ENCODE measurements around the gene CAMTA1.

Gene CAMTA1

DNA sequence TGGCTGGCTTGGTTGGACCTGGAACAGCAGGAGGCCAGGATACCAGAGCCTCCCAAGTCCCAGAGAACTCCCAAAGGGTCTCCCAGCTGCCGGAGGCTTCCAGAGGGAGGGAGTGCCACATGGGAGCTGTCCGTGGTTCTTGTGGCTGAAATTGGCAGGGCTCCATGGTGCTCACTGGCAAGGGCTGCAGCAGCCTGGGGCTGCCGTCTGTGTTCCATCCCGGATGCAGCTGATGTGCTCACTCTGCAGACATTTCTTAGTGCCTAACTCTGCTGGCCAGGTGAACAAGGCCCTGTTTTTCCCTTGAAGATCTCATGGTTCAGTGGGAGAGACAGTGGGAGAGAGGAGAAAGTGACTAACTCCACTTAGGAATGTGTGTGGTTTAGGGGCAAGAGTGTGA lies 261.1 kb downstream of the CAMTA1 start:
- Mint-ChIP-seq H3K4me3 (no peak overlapping the region), H3K36me3 (ENCODE audit: low read depth) (no peaks in the 10 kb centered on the region), H3K4me1 (ENCODE audit: low read depth) (no peaks in the 10 kb centered on the region), H3K27me3 (peaks cover 3% of the 10 kb centered on the region), H3K9me3 (no peaks in the 10 kb centered on the region), H3K27ac (no peak overlapping the region)
- no peak for DNase-seq

DNA sequence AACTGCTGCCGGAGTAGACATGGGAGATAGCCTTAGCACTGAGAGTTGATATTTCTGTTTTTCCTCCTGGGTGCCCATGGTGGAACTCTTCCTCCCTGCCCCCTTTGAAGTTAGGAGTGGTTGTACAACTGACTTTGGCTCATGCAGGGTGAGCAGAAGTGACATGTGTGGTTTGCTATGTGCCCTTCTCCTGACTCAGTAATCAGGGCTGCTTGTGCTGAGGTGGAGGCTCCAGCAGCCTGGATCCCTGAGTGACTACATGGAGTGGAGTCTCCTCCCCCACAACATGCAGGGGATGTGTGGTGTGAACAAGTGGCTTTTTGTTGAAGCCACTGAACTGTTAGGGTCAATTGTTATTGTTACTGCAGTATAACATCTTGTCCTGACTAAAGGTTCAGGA lies 261.6 kb downstream of the CAMTA1 start:
- peaks cover 3% of the 10 kb centered on the region for H3K27me3 Mint-ChIP-seq
- no peak overlapping the region for H3K27ac Mint-ChIP-seq
- no peaks in the 10 kb centered on the region for H3K36me3 Mint-ChIP-seq (ENCODE audit: low read depth)
- no peak overlapping the region for H3K4me3 Mint-ChIP-seq
- no peak for DNase-seq
- H3K4me1 Mint-ChIP-seq (ENCODE audit: low read depth), result no peaks in the 10 kb centered on the region
- no peaks in the 10 kb centered on the region for H3K9me3 Mint-ChIP-seq

DNA sequence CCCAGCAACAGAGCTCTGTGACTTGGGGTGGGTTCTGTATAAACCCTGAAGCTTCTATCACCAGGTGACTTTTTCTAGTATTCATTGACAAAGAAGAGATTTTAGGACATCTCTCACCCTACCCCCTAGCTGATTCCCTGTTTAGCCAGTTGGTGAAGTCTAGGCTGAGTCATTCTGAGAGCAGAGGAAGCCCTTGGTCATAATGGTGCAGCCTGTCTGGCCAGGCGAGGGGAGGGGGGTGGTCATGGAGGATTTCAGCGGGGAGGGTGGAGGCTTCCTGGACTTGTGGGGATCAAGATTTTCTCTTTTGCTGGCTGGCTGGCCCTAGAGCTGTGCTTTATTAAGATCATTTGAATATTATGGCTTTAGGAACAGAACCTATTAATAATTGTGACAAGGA lies 262.6 kb downstream of the CAMTA1 start:
- Mint-ChIP-seq H3K4me1 (ENCODE audit: low read depth) (no peaks in the 10 kb centered on the region), H3K36me3 (ENCODE audit: low read depth) (no peaks in the 10 kb centered on the region), H3K4me3 (no peak overlapping the region), H3K27me3 (peaks cover 8% of the 10 kb centered on the region), H3K27ac (no peak overlapping the region), H3K9me3 (no peaks in the 10 kb centered on the region)
- no peak for DNase-seq

- H3K4me1 Mint-ChIP-seq (ENCODE audit: low read depth), result no peaks in the 10 kb centered on the region
- H3K27me3 Mint-ChIP-seq, result peaks cover 8% of the 10 kb centered on the region
- no peak overlapping the region for H3K4me3 Mint-ChIP-seq
- H3K9me3 Mint-ChIP-seq, result no peaks in the 10 kb centered on the region
- H3K27ac Mint-ChIP-seq, result no peak overlapping the region
- no peak for DNase-seq
- H3K36me3 Mint-ChIP-seq (ENCODE audit: low read depth), result no peaks in the 10 kb centered on the region
Observed at GRCh38 chr1:7048395-7048794, 263.1 kb downstream of the CAMTA1 start.

DNA sequence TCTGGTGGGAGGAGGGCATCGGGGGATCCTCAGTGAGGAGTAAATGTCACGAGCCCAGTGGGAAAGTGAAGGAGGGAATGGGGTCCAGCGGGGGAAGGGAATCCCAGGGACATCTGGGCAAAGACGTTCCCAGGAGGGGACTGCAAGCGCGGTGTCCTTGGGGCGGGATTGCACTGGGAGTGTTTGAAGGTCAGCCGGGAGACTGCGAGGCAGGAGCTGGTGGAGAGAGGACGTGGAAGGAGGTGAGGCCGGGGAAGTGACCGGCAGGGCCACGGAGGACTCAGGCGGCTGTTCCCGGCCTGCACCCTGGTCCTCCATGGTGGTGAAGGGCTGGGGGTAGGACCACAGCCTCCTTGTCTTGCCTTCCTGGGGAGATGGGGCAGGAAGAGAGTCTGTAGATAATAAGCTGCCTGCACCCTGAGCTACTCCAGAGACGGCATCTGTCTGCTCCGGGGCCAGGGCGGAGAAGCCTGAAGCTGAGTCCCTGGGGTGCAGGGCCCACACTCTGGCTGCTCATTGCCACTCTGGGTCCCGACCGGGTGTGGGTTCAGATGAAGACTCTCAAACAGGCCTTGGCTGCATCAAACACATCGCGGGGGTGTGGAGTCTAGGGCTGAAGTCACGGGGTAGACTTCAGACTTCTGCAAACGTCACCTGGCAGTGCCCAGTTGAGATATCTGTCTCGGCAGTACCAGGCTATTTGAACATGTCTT lies 264.8 kb downstream of the CAMTA1 start:
- no peaks in the 10 kb centered on the region for H3K36me3 Mint-ChIP-seq (ENCODE audit: low read depth)

DNA sequence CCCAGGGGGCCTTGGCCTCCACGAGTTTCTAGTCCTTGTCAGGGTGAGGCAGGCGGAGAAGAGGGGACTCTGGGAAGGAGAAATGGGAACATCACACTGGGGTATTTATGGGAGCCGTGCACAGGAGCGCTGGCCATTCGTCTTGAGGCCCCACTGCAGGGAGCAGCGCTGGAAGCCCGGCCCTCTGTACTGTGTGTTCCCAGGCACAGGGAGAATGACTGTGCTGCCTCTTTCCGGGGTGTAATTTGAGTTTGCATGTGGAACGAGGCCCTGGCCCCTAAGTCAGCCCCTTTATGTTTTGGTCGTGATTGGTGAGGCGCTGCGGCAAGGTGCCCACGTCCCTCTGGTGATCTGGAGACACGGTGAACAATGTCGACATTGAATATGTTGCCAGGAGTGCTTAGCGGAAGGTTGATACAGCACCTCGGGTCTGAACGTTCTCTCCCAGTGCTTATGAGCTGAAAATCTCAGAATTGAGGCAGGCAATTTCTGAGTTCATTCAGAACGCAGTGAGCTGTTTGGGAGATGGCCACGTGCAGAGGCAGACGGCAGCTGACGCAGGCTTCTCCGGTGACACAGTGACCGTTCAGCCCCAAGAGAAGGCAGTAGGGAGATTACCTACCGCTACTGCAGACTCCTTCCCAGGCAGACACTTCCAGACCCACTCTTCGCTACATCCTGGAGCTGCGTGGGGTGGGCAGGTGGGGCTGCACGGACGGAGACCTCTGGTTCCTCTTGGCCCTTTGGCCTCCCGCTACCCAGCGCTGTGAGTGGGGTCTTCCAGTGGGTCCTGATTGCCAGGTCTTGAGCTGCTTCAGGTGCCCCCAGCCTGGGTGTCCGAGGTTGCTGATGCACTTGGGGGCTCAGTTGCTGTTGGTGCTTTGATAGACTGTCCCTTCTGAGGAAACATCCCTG lies 265.8 kb downstream of the CAMTA1 start:
- DNase-seq, result no peak
- peaks cover 4% of the 10 kb centered on the region for H3K27me3 Mint-ChIP-seq
- no peaks in the 10 kb centered on the region for H3K4me1 Mint-ChIP-seq (ENCODE audit: low read depth)
- H3K27ac Mint-ChIP-seq, result no peak overlapping the region
- H3K4me3 Mint-ChIP-seq, result no peak overlapping the region
- H3K36me3 Mint-ChIP-seq (ENCODE audit: low read depth), result no peaks in the 10 kb centered on the region
- H3K9me3 Mint-ChIP-seq, result no peaks in the 10 kb centered on the region

More for the DNA sequence above, 264.8 kb downstream of the CAMTA1 start:
- DNase-seq, result no peak
- Mint-ChIP-seq H3K9me3 (no peaks in the 10 kb centered on the region), H3K4me3 (no peak overlapping the region), H3K4me1 (ENCODE audit: low read depth) (no peaks in the 10 kb centered on the region), H3K27me3 (peaks cover 7% of the 10 kb centered on the region), H3K27ac (no peak overlapping the region)

- no peak overlapping the region for H3K4me3 Mint-ChIP-seq
- H3K27me3 Mint-ChIP-seq, result peaks cover 4% of the 10 kb centered on the region
- DNase-seq, result no peak
- no peaks in the 10 kb centered on the region for H3K4me1 Mint-ChIP-seq (ENCODE audit: low read depth)
- no peak overlapping the region for H3K27ac Mint-ChIP-seq
- no peaks in the 10 kb centered on the region for H3K9me3 Mint-ChIP-seq
- no peaks in the 10 kb centered on the region for H3K36me3 Mint-ChIP-seq (ENCODE audit: low read depth)
Observed at GRCh38 chr1:7052701-7053100, 267.4 kb downstream of the CAMTA1 start.

GRCh38 chr1:7060745-7061144 lies 275.5 kb downstream of the CAMTA1 start:
- Mint-ChIP-seq H3K27me3 (peaks cover 14% of the 10 kb centered on the region), H3K4me3 (no peak overlapping the region), H3K36me3 (ENCODE audit: low read depth) (no peaks in the 10 kb centered on the region), H3K4me1 (ENCODE audit: low read depth) (no peaks in the 10 kb centered on the region), H3K27ac (no peak overlapping the region), H3K9me3 (no peaks in the 10 kb centered on the region)
- no peak for DNase-seq

DNA sequence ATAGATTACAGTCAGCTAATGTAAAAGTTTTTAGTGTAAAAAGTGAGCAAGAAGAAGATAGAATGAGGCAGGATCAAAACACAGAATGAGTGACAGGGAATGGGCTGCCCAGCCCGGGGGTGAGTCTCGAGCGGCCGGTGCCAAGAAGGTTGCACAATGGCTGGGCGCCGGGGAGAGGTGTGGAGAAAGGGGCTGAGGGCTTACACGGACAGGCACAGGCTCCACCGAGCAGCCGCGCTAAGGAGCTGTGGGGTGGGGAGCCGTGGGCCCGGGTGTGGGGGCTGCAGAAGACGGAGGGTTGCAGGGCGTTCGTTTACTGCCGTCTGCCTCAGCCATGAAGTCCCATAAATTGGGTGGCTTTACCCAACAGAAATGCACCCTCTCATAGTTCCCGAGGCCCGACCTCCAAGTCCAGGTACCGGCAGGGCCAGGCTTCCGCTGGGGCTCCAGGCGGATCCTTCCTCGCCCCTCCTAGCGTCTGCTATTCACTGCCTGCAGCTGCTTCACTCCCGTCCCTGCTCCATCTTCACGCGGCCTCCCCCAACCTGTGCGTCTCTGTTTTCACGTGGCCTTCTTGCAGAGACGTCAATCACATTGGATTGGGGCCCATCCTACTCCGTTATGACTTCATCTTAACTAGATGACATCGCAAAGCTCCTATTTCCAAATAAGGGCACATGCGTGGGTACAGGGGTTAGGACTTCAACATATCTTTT lies 277.2 kb downstream of the CAMTA1 start:
- Mint-ChIP-seq H3K4me1 (ENCODE audit: low read depth) (no peaks in the 10 kb centered on the region), H3K4me3 (no peak overlapping the region), H3K27ac (no peak overlapping the region), H3K36me3 (ENCODE audit: low read depth) (no peaks in the 10 kb centered on the region), H3K27me3 (peaks cover 16% of the 10 kb centered on the region), H3K9me3 (no peaks in the 10 kb centered on the region)
- no peak for DNase-seq

GRCh38 chr1:7063981-7064380 lies 278.7 kb downstream of the CAMTA1 start:
- Mint-ChIP-seq H3K4me1 (ENCODE audit: low read depth) (no peaks in the 10 kb centered on the region), H3K27me3 (peaks cover 21% of the 10 kb centered on the region)

DNA sequence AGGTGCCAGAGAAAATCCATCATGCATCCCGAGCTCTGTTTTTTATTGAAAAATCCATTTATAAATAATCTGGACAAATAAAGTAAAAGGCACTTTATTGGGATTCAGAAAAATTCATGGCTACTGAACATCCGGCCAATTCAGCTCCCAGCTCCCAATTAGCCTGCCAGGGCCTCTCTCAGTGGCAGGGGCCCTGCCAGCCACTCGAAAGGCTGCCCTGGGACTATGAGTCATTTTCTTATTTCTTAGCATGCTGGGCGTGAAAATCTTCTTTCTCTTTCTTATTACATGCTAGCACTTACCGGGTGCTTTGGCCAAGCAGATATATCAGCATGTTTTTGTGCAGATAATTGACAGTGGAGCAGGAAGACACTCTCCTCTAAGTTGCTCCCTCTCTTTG lies 283.3 kb downstream of the CAMTA1 start:
- Mint-ChIP-seq H3K4me3 (no peak overlapping the region), H3K4me1 (ENCODE audit: low read depth) (peaks cover 2% of the 10 kb centered on the region), H3K27me3 (peaks cover 48% of the 10 kb centered on the region), H3K9me3 (no peaks in the 10 kb centered on the region), H3K27ac (no peak overlapping the region), H3K36me3 (ENCODE audit: low read depth) (no peaks in the 10 kb centered on the region)
- DNase-seq, result no peak

More at GRCh38 chr1:7063981-7064380, 278.7 kb downstream of the CAMTA1 start:
- no peaks in the 10 kb centered on the region for H3K9me3 Mint-ChIP-seq
- no peak for DNase-seq
- no peak overlapping the region for H3K27ac Mint-ChIP-seq
- no peaks in the 10 kb centered on the region for H3K36me3 Mint-ChIP-seq (ENCODE audit: low read depth)
- H3K4me3 Mint-ChIP-seq, result no peak overlapping the region

- DNase-seq, result no peak
- Mint-ChIP-seq H3K36me3 (ENCODE audit: low read depth) (no peaks in the 10 kb centered on the region), H3K27ac (no peak overlapping the region), H3K27me3 (peaks cover 41% of the 10 kb centered on the region), H3K9me3 (peaks cover 1% of the 10 kb centered on the region), H3K4me3 (no peak overlapping the region), H3K4me1 (ENCODE audit: low read depth) (peaks cover 2% of the 10 kb centered on the region)
Observed at GRCh38 chr1:7069931-7070330, 284.7 kb downstream of the CAMTA1 start.

DNA sequence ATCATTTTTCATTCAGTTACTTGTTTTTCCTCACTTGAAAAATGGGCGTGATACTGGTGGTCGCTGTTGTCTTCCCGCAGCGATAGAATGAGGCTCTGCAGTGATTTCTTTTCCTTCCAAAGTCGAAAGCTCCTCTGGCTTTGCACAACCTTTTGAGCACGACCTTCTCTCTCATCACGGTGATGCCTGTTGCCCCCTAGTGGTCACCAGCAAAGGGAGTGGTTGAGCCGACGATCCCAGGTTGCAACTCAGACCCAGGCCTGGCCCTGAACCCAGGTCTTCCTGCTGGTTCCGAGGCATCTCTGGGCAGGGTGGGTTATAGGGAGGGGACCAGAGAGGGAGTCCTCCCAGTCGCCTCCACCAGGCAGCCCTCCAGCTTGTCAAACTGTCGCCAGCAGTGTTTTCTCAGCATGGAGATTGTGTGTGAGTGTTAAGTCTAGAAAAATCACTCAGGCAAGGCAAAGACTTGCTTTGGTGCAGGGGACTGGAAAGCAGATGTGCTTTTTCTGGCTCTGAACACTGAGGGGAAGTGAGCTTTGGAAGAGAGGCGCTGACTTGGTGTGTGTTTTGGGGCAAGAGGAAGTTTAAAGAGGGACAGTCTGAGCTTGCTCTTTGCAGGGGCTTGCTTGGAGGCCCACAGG lies 285.3 kb downstream of the CAMTA1 start:
- Mint-ChIP-seq H3K27me3 (peaks cover 43% of the 10 kb centered on the region), H3K4me3 (no peak overlapping the region), H3K27ac (no peak overlapping the region), H3K9me3 (peaks cover 4% of the 10 kb centered on the region), H3K36me3 (ENCODE audit: low read depth) (no peaks in the 10 kb centered on the region), H3K4me1 (ENCODE audit: low read depth) (peaks cover 2% of the 10 kb centered on the region)
- peak; percentile 55 for DNase-seq

GRCh38 chr1:7076117-7076516 lies 290.9 kb downstream of the CAMTA1 start:
- peaks cover 9% of the 10 kb centered on the region for H3K9me3 Mint-ChIP-seq
- no peak for DNase-seq
- H3K4me1 Mint-ChIP-seq (ENCODE audit: low read depth), result no peaks in the 10 kb centered on the region
- H3K27me3 Mint-ChIP-seq, result peaks cover 43% of the 10 kb centered on the region
- no peak overlapping the region for H3K27ac Mint-ChIP-seq
- H3K36me3 Mint-ChIP-seq (ENCODE audit: low read depth), result no peaks in the 10 kb centered on the region
- no peak overlapping the region for H3K4me3 Mint-ChIP-seq
